H9 (cell line): ENCODE measurements around the gene NAA50. TPM values are rescaled to one million over a fixed set of nuclear protein-coding genes. Genes with fewer than 3 reads are reported as not detected.

Experiments used
- DNase-seq: peaks from one replicate; pipeline ENCODE4 v3.0.0-alpha.2; 2017
- H2AFZ ChIP-seq: one replicate; pipeline ENCODE4 v1.6.1; 2013; ENCODE audit warnings: mild to moderate bottlenecking, low read length, control low read depth, moderate library complexity
- H2AK5ac ChIP-seq: 2 replicates; pipeline ENCODE4 v1.6.1; 2013; ENCODE audit warnings: low read length, control low read depth, mixed read lengths; ENCODE audit not compliant: insufficient read length
- H2BK120ac ChIP-seq: one replicate; pipeline ENCODE4 v1.6.1; 2013; ENCODE audit warnings: low read depth, mild to moderate bottlenecking, low read length, control low read depth, inconsistent platforms; ENCODE audit not compliant: poor library complexity, severe bottlenecking
- H2BK12ac ChIP-seq: 2 replicates; pipeline ENCODE4 v1.6.1; 2013; ENCODE audit warnings: low read length, control low read depth, mixed read lengths, low read depth; ENCODE audit not compliant: insufficient read length
- H2BK15ac ChIP-seq: 2 replicates; pipeline ENCODE4 v1.6.1; 2013; ENCODE audit warnings: low read depth, low read length, control low read depth
- H2BK20ac ChIP-seq: one replicate; pipeline ENCODE4 v1.6.1; 2013; ENCODE audit warnings: low read depth, mild to moderate bottlenecking, low read length, control low read depth, inconsistent platforms; ENCODE audit not compliant: poor library complexity, severe bottlenecking
- H2BK5ac ChIP-seq: 2 replicates; pipeline ENCODE4 v1.6.1; 2013; ENCODE audit warnings: low read length, control low read depth, mixed read lengths; ENCODE audit not compliant: insufficient read length
- H3K14ac ChIP-seq: 2 replicates; pipeline ENCODE4 v1.6.1; 2013; ENCODE audit warnings: low read length, control low read depth; ENCODE audit not compliant: insufficient read depth
- H3K18ac ChIP-seq: 2 replicates; pipeline ENCODE4 v1.6.1; 2013; ENCODE audit warnings: low read depth, mild to moderate bottlenecking, mixed read lengths, low read length, control low read depth; ENCODE audit not compliant: insufficient read length
- H3K23ac ChIP-seq: 2 replicates; pipeline ENCODE4 v1.6.1; 2013; ENCODE audit warnings: low read length, control low read depth, mixed read lengths, low read depth; ENCODE audit not compliant: insufficient read length
- H3K23me2 ChIP-seq: 2 replicates; pipeline ENCODE4 v1.6.1; 2013; ENCODE audit warnings: low read depth, mild to moderate bottlenecking, mixed read lengths, low read length, control low read depth; ENCODE audit not compliant: insufficient read length, poor library complexity, severe bottlenecking
- H3K27ac ChIP-seq: 2 replicates; pipeline ENCODE4 v1.5.1; 2013; ENCODE audit warnings: low read length, control low read depth, mixed read lengths, low read depth; ENCODE audit not compliant: insufficient read length
- H3K27me3 ChIP-seq: 2 replicates; pipeline ENCODE4 v1.6.1; 2013; ENCODE audit warnings: low read length, control low read depth, inconsistent platforms; ENCODE audit not compliant: insufficient read depth
- H3K4ac ChIP-seq: 2 replicates; pipeline ENCODE4 v1.6.1; 2013; ENCODE audit warnings: low read depth, mild to moderate bottlenecking, control low read depth, inconsistent platforms, low read length, moderate library complexity
- H3K4me1 ChIP-seq: 2 replicates; pipeline ENCODE4 v1.6.1; 2013; ENCODE audit warnings: low read length, control low read depth, inconsistent platforms; ENCODE audit not compliant: insufficient read depth
- H3K4me2 ChIP-seq: 2 replicates; pipeline ENCODE4 v1.6.1; 2013; ENCODE audit warnings: low read length, control low read depth, mixed read lengths; ENCODE audit not compliant: insufficient read length, insufficient read depth
- H3K56ac ChIP-seq: 2 replicates; pipeline ENCODE4 v1.6.1; 2013; ENCODE audit warnings: low read depth, mild to moderate bottlenecking, mixed read lengths, low read length, control low read depth; ENCODE audit not compliant: insufficient read length
- H3K79me1 ChIP-seq: 2 replicates; pipeline ENCODE4 v1.6.1; 2013; ENCODE audit warnings: low read depth, mild to moderate bottlenecking, moderate library complexity, low read length, control low read depth, inconsistent platforms; ENCODE audit not compliant: insufficient read depth, poor library complexity, severe bottlenecking
- H3K79me2 ChIP-seq: 2 replicates; pipeline ENCODE4 v1.6.1; 2013; ENCODE audit warnings: low read length, control low read depth, inconsistent platforms; ENCODE audit not compliant: insufficient read depth
- H3K9ac ChIP-seq: 2 replicates; pipeline ENCODE4 v1.6.1; 2013; ENCODE audit warnings: low read length, control low read depth, mixed read lengths; ENCODE audit not compliant: insufficient read length; ENCODE audit errors: extremely low read depth
- H3K9me3 ChIP-seq: one replicate; pipeline ENCODE4 v1.6.1; 2013; ENCODE audit warnings: low read depth, low read length, inconsistent platforms; ENCODE audit not compliant: control insufficient read depth
- H3T11ph ChIP-seq: one replicate; pipeline ENCODE4 v1.6.1; 2013; ENCODE audit warnings: mild to moderate bottlenecking, low read length, control low read depth, inconsistent platforms
- H4K20me1 ChIP-seq: one replicate; pipeline ENCODE4 v1.6.1; 2013; ENCODE audit not compliant: control insufficient read depth, insufficient read length, insufficient read depth
- H4K5ac ChIP-seq: 2 replicates; pipeline ENCODE4 v1.6.1; 2013; ENCODE audit warnings: low read depth, mild to moderate bottlenecking, mixed read lengths, low read length, control low read depth; ENCODE audit not compliant: insufficient read length
- H4K8ac ChIP-seq: replicated peaks from 2 replicates; pipeline ENCODE4 v1.6.1; 2013; ENCODE audit warnings: low read length, control low read depth, mixed read lengths, low read depth; ENCODE audit not compliant: insufficient read length
- H4K91ac ChIP-seq: 2 replicates; pipeline ENCODE4 v1.6.1; 2013; ENCODE audit warnings: low read depth, mild to moderate bottlenecking, moderate library complexity, mixed read lengths, low read length, control low read depth; ENCODE audit not compliant: insufficient read length
- H3K27ac Mint-ChIP-seq, 3 experiments: 2 replicates in 2 of 3; 3 replicates in 1 of 3; pipeline ENCODE4 v1.8.0; 2020 to 2021; ENCODE audit warnings: mixed read lengths in 3 of 3, mild to moderate bottlenecking in 1 of 3, moderate library complexity in 1 of 3
- H3K27me3 Mint-ChIP-seq: 2 replicates; pipeline ENCODE4 v1.8.0; 2021; ENCODE audit warnings: low read depth, mild to moderate bottlenecking, moderate library complexity, mixed read lengths
- H3K36me3 Mint-ChIP-seq, 3 experiments: 2 replicates in 2 of 3; 3 replicates in 1 of 3; pipeline ENCODE4 v1.8.0; 2020 to 2021; ENCODE audit warnings: low read depth in 3 of 3, mixed read lengths in 3 of 3; ENCODE audit not compliant: insufficient read depth in 1 of 3
- H3K4me1 Mint-ChIP-seq, 2 experiments: 2 replicates each; pipeline ENCODE4 v1.8.0; 2020; ENCODE audit warnings: mixed read lengths in 2 of 2
- H3K4me3 Mint-ChIP-seq, 2 experiments: 2 replicates in 1 of 2; 3 replicates in 1 of 2; pipeline ENCODE4 v1.8.0; 2020 to 2021; ENCODE audit warnings: mild to moderate bottlenecking in 2 of 2, mixed read lengths in 2 of 2, moderate library complexity in 1 of 2
- H3K9me3 Mint-ChIP-seq, 2 experiments: 2 replicates in 1 of 2; 3 replicates in 1 of 2; pipeline ENCODE4 v1.8.0; 2020; ENCODE audit warnings: mild to moderate bottlenecking in 2 of 2, mixed read lengths in 2 of 2, moderate library complexity in 1 of 2
- CTCF ChIP-seq: fragments of 200-600 bp; sonication (generic); conservative IDR thresholded peaks from 3 replicates; pipeline ENCODE4 v1.8.0; 2021; ENCODE audit warnings: antibody characterized with exemption, mild to moderate bottlenecking
- WGBS: extraction: QIAGEN DNeasy Blood & Tissue Kit; methylation state at CpG from one replicate; pipeline ENCODE4 v1.1.7; 2013; ENCODE audit warnings: missing lambda C conversion rate, low lambda C conversion rate, mixed read lengths; ENCODE audit not compliant: insufficient read length; ENCODE audit errors: extremely low coverage; 5-methylcytosine and 5-hydroxymethylcytosine counted together
- total RNA-seq: library from RNA; stranded (reverse); gene quantifications from 2 replicates; pipeline ENCODE4 v1.2.1, GENCODE V29; 2021

NAA50 gene
- total RNA-seq, 1 experiment from 2014 or later, result 216 TPM

- no peak overlapping the region for H4K5ac ChIP-seq
- Mint-ChIP-seq H3K27ac (peak overlapping the region; percentile 91 to 98 (median 97)), H3K36me3 (peaks cover 7 to 10% (median 8%) of the 10 kb centered on the region in 3 experiments; a peak in 6 of 7 replicates), H3K4me3 (peak overlapping the region in 1 of 2 experiments; percentile 65; a peak in 3 of 5 replicates), H3K4me1 (peaks cover 16 to 17% of the 10 kb centered on the region in 2 experiments), H3K9me3 (peaks cover 4 to 10% of the 10 kb centered on the region in 2 experiments), H3K27me3 (no peaks in the 10 kb centered on the region)
- H3K9me3 ChIP-seq, result no peaks in the 10 kb centered on the region
- H2BK12ac ChIP-seq, result no peak overlapping the region
- peaks cover 5% of the 10 kb centered on the region; the same call in 1 of the 2 replicates for H3K79me2 ChIP-seq
- no peak overlapping the region for H3K9ac ChIP-seq
- H4K20me1 ChIP-seq, result no peaks in the 10 kb centered on the region
- no peak overlapping the region for H2BK5ac ChIP-seq
- H3K4me2 ChIP-seq, result peak overlapping the region; percentile 46
- no peak overlapping the region for H4K8ac ChIP-seq
- no peaks in the 10 kb centered on the region for H3K23me2 ChIP-seq
- no peak overlapping the region for H4K91ac ChIP-seq
- H3T11ph ChIP-seq, result peak overlapping the region; percentile 36
- H3K4ac ChIP-seq, result no peak overlapping the region
- H3K56ac ChIP-seq, result no peak overlapping the region
- H3K79me1 ChIP-seq, result no peaks in the 10 kb centered on the region
- peak overlapping the region; percentile 86 for H3K27ac ChIP-seq
- H2BK15ac ChIP-seq, result no peak overlapping the region
- H2AFZ ChIP-seq, result no peak overlapping the region
- no peak for TF ChIP-seq CTCF
- 57% methylated on average over 1 of the region's 4 CpGs for WGBS
- DNase-seq, result no peak
- no peaks in the 10 kb centered on the region for H3K27me3 ChIP-seq
- H3K4me1 ChIP-seq, result no peaks in the 10 kb centered on the region
- H3K23ac ChIP-seq, result no peak overlapping the region
- no peak overlapping the region for H3K14ac ChIP-seq
- no peak overlapping the region for H2AK5ac ChIP-seq
- no peak overlapping the region for H3K18ac ChIP-seq
- H2BK20ac ChIP-seq, result no peak overlapping the region
- H2BK120ac ChIP-seq, result no peak overlapping the region
Observed at GRCh38 chr3:113753376-113753985, 7.4 kb upstream of the NAA50 start.
